Measurements from ENCODE around the gene TYMP. TPM values are rescaled to one million over a fixed set of nuclear protein-coding genes. Genes with fewer than 3 reads are reported as not detected.

Gene TYMP
- total RNA-seq, 1 experiment from 2014 or later = 3.2 TPM

- H3K9me3 ChIP-seq (replicated peaks) = no peaks in the 10 kb centered on the region
- DNase-seq (ENCODE audit: low read depth in 1 of 2, low spot score in 2 of 2) = no peak
- no peak overlapping the region for H3K4me3 ChIP-seq
- H3K27me3 ChIP-seq (replicated peaks) = no peaks in the 10 kb centered on the region
- H3K36me3 ChIP-seq = peaks cover 74% of the 10 kb centered on the region
- peaks cover under 1% of the 10 kb centered on the region for H3K4me1 ChIP-seq (replicated peaks)
- no peak overlapping the region for H3K27ac ChIP-seq
Observed at GRCh38 chr22:50519151-50519550, 10.7 kb downstream of the TYMP start.

GRCh38 chr22:50518606-50519005 is 11.2 kb downstream of the TYMP start:
- DNase-seq (ENCODE audit: low read depth in 1 of 2, low spot score in 2 of 2) = no peak
- H3K27ac ChIP-seq = no peak overlapping the region
- peaks cover 69% of the 10 kb centered on the region for H3K36me3 ChIP-seq
- H3K4me1 ChIP-seq (replicated peaks) = no peaks in the 10 kb centered on the region
- H3K4me3 ChIP-seq = no peak overlapping the region
- H3K27me3 ChIP-seq (replicated peaks) = no peaks in the 10 kb centered on the region
- H3K9me3 ChIP-seq (replicated peaks) = no peaks in the 10 kb centered on the region

GRCh38 chr22:50517495-50518260 is 12.1 kb downstream of the TYMP start:
- no peak for DNase-seq (ENCODE audit: low read depth in 1 of 2, low spot score in 2 of 2)
- Histone ChIP-seq H3K36me3 (peaks cover 62% of the 10 kb centered on the region), H3K4me1 (replicated peaks) (no peaks in the 10 kb centered on the region), H3K27ac (no peak overlapping the region), H3K4me3 (no peak overlapping the region), H3K9me3 (replicated peaks) (no peaks in the 10 kb centered on the region), H3K27me3 (replicated peaks) (no peaks in the 10 kb centered on the region)

GRCh38 chr22:50516891-50517290 is 12.9 kb downstream of the TYMP start:
- peaks cover 61% of the 10 kb centered on the region for H3K36me3 ChIP-seq
- no peak overlapping the region for H3K4me3 ChIP-seq
- H3K4me1 ChIP-seq (replicated peaks) = no peaks in the 10 kb centered on the region
- no peaks in the 10 kb centered on the region for H3K27me3 ChIP-seq (replicated peaks)
- no peak overlapping the region for H3K27ac ChIP-seq
- DNase-seq (ENCODE audit: low read depth in 1 of 2, low spot score in 2 of 2) = no peak
- H3K9me3 ChIP-seq (replicated peaks) = no peaks in the 10 kb centered on the region

- no peak for DNase-seq (ENCODE audit: low read depth in 1 of 2, low spot score in 2 of 2)
- H3K27ac ChIP-seq = no peak overlapping the region
- H3K27me3 ChIP-seq (replicated peaks) = no peaks in the 10 kb centered on the region
- no peak overlapping the region for H3K4me3 ChIP-seq
- H3K9me3 ChIP-seq (replicated peaks) = no peaks in the 10 kb centered on the region
- H3K4me1 ChIP-seq (replicated peaks) = no peaks in the 10 kb centered on the region
- peaks cover 58% of the 10 kb centered on the region for H3K36me3 ChIP-seq
Observed at GRCh38 chr22:50516068-50516467, 13.7 kb downstream of the TYMP start.

- DNase-seq (ENCODE audit: low read depth in 1 of 2, low spot score in 2 of 2) = no peak
- Histone ChIP-seq H3K4me3 (no peak overlapping the region), H3K36me3 (peaks cover 43% of the 10 kb centered on the region), H3K9me3 (replicated peaks) (no peaks in the 10 kb centered on the region), H3K4me1 (replicated peaks) (peaks cover 11% of the 10 kb centered on the region), H3K27me3 (replicated peaks) (no peaks in the 10 kb centered on the region), H3K27ac (no peak overlapping the region)
Observed at GRCh38 chr22:50513175-50513574, 16.6 kb downstream of the TYMP start.

- Histone ChIP-seq H3K9me3 (replicated peaks) (no peaks in the 10 kb centered on the region), H3K4me3 (peak overlapping the region; percentile 92), H3K4me1 (replicated peaks) (peaks cover 22% of the 10 kb centered on the region), H3K27me3 (replicated peaks) (no peaks in the 10 kb centered on the region), H3K27ac (peak overlapping the region; percentile 97), H3K36me3 (peaks cover 51% of the 10 kb centered on the region)
- no peak for DNase-seq (ENCODE audit: low read depth in 1 of 2, low spot score in 2 of 2)
Observed at GRCh38 chr22:50508897-50509296, 20.9 kb downstream of the TYMP start.

- peaks cover 22% of the 10 kb centered on the region for H3K4me1 ChIP-seq (replicated peaks)
- H3K9me3 ChIP-seq (replicated peaks) = no peaks in the 10 kb centered on the region
- H3K27ac ChIP-seq = peak within 1 kb of the TSS; percentile 97
- H3K36me3 ChIP-seq = peaks cover 56% of the 10 kb centered on the region
- H3K27me3 ChIP-seq (replicated peaks) = no peaks in the 10 kb centered on the region
- H3K4me3 ChIP-seq = peak within 1 kb of the TSS; percentile 92
- DNase-seq (ENCODE audit: low read depth in 1 of 2, low spot score in 2 of 2) = peak; percentile 94 to 96
Observed at GRCh38 chr22:50507991-50508884, 21.6 kb downstream of the TYMP start, which contains the start of gene NCAPH2. Gene NCAPH2, plus strand, starts transcription at chr22:50508224. Its CDS starts 114 bp downstream, at chr22:50508338.

- Histone ChIP-seq H3K4me1 (replicated peaks) (peaks cover 22% of the 10 kb centered on the region), H3K9me3 (replicated peaks) (no peaks in the 10 kb centered on the region), H3K4me3 (peak within 1 kb of the TSS; percentile 92), H3K27ac (peak within 1 kb of the TSS; percentile 97), H3K27me3 (replicated peaks) (no peaks in the 10 kb centered on the region), H3K36me3 (peaks cover 57% of the 10 kb centered on the region)
- DNase-seq (ENCODE audit: low read depth in 1 of 2, low spot score in 2 of 2) = peak; percentile 71 to 82
Observed at GRCh38 chr22:50507421-50507990, 22.3 kb downstream of the TYMP start, which contains the start of gene LMF2. Gene LMF2, minus strand, starts transcription at chr22:50507702. Its CDS starts 27 bp downstream, at chr22:50507675.

- H3K9me3 ChIP-seq (replicated peaks) = no peaks in the 10 kb centered on the region
- peak overlapping the region; percentile 82 for H3K4me3 ChIP-seq
- H3K27me3 ChIP-seq (replicated peaks) = no peaks in the 10 kb centered on the region
- H3K4me1 ChIP-seq (replicated peaks) = peaks cover 22% of the 10 kb centered on the region
- peak in 1 of 2 experiments; percentile 44 for DNase-seq (ENCODE audit: low read depth in 1 of 2, low spot score in 2 of 2)
- peaks cover 56% of the 10 kb centered on the region for H3K36me3 ChIP-seq
- peak overlapping the region; percentile 59 for H3K27ac ChIP-seq
Observed at GRCh38 chr22:50506611-50507420, 23.0 kb downstream of the TYMP start.

- Histone ChIP-seq H3K4me1 (replicated peaks) (peaks cover 22% of the 10 kb centered on the region), H3K27me3 (replicated peaks) (no peaks in the 10 kb centered on the region), H3K36me3 (peaks cover 54% of the 10 kb centered on the region), H3K27ac (no peak overlapping the region), H3K9me3 (replicated peaks) (no peaks in the 10 kb centered on the region), H3K4me3 (peak overlapping the region; percentile 82)
- peak in 1 of 2 experiments; percentile 43 for DNase-seq (ENCODE audit: low read depth in 1 of 2, low spot score in 2 of 2)
Observed at GRCh38 chr22:50505776-50506610, 23.8 kb downstream of the TYMP start.

GRCh38 chr22:50505276-50505775 is 24.5 kb downstream of the TYMP start:
- H3K4me3 ChIP-seq = no peak overlapping the region
- peak in 1 of 2 experiments; percentile 39 for DNase-seq (ENCODE audit: low read depth in 1 of 2, low spot score in 2 of 2)
- peaks cover 22% of the 10 kb centered on the region for H3K4me1 ChIP-seq (replicated peaks)
- H3K9me3 ChIP-seq (replicated peaks) = no peaks in the 10 kb centered on the region
- H3K27ac ChIP-seq = no peak overlapping the region
- H3K36me3 ChIP-seq = peaks cover 52% of the 10 kb centered on the region
- no peaks in the 10 kb centered on the region for H3K27me3 ChIP-seq (replicated peaks)
